ENCODE results near the gene VPS37D. TPM values are rescaled to one million over a fixed set of nuclear protein-coding genes. Genes with fewer than 3 reads are reported as not detected.
A peak's percentile ranks its signal among the peaks of the same experiment; 100 is the strongest.

Gene VPS37D
- total RNA-seq, 1 donor from 2014 or later, result 15.4 TPM

DNA sequence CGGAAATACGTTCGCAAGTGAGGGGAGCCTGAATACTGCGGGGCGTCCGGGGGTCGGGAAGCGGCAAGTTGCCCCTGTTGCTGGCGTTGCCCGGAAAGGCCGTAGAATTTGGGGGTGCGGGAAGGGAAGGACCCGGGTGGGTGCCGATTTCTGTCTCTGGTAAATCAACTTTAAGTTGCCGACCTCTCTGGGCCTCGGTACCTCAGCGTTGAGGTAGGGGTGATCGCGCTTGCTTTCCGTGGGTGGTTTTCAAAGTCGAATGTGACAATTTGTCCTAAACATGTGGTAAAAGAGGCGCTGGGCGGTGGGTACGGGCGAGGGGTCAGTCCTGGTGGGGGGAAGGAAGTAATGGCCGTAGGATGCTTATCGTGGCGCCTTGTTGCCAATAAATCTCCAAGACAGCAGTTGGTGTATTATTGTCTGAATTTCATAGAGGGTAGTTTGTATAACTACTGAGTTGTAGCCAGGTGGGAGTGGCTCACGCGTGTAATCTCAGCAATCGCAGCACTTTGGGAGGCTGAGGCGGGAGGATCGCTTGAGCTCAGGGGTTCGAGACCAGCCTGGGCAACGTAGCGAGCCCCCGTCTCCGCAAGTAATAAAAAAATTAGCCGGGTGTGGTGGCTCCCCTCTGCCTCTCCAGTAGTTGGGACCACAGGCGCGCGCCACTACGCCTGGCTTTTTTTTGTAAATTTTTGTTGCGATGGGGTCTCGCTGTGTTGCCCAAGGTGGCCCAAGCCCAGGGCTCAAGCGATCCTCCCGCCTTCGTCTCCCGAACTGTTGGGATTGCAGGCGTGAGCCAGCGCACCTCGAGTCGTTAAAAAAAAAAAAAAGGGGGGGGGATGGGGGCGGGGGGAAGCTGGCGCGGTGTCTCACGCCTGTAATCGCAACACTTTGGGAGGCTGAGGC lies 16.4 kb downstream of the VPS37D start:
- Mint-ChIP-seq H3K4me1 (peaks cover 27% of the 10 kb centered on the region), H3K9me3 (no peaks in the 10 kb centered on the region), H3K4me3 (peak overlapping the region; percentile 90), H3K36me3 (peaks cover 21% of the 10 kb centered on the region), H3K27me3 (ENCODE audit: low read depth) (no peaks in the 10 kb centered on the region), H3K27ac (peak overlapping the region; percentile 97)
- DNase-seq (ENCODE audit: low spot score in 2 of 2, unreplicated experiment in 2 of 2), result no peak
- TF ChIP-seq, protein P1, sequence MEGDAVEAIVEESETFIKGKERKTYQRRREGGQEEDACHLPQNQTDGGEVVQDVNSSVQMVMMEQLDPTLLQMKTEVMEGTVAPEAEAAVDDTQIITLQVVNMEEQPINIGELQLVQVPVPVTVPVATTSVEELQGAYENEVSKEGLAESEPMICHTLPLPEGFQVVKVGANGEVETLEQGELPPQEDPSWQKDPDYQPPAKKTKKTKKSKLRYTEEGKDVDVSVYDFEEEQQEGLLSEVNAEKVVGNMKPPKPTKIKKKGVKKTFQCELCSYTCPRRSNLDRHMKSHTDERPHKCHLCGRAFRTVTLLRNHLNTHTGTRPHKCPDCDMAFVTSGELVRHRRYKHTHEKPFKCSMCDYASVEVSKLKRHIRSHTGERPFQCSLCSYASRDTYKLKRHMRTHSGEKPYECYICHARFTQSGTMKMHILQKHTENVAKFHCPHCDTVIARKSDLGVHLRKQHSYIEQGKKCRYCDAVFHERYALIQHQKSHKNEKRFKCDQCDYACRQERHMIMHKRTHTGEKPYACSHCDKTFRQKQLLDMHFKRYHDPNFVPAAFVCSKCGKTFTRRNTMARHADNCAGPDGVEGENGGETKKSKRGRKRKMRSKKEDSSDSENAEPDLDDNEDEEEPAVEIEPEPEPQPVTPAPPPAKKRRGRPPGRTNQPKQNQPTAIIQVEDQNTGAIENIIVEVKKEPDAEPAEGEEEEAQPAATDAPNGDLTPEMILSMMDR (IDR thresholded peaks at IDR 0.05; ENCODE audit: unreplicated experiment), result no peak

DNA sequence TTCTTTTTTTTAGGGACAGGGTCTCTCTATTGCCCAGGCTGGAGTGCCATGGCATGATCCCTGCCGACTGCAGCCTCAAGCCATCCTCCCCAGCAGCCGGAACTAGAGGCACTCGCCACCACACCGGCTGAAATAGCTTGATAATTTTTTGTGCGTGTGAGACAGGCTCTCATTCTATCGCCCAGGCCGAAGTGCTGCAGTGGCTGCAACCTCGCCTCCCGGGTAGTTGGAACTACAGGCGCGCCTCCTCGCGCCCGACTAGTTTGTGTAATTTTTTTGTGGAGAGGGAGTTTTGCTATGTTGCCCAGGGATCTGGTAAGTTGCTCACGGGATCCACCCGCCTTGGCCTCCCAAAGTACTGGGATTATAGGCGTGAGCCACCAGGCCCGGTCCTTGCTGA lies 17.7 kb downstream of the VPS37D start:
- DNase-seq (ENCODE audit: low spot score in 2 of 2, unreplicated experiment in 2 of 2), result no peak
- Mint-ChIP-seq H3K4me3 (peak overlapping the region; percentile 90), H3K9me3 (no peaks in the 10 kb centered on the region), H3K36me3 (peaks cover 27% of the 10 kb centered on the region), H3K4me1 (peaks cover 25% of the 10 kb centered on the region), H3K27ac (no peak overlapping the region), H3K27me3 (ENCODE audit: low read depth) (no peaks in the 10 kb centered on the region)
- TF ChIP-seq, protein P1 (IDR thresholded peaks at IDR 0.05; ENCODE audit: unreplicated experiment), result no peak

DNA sequence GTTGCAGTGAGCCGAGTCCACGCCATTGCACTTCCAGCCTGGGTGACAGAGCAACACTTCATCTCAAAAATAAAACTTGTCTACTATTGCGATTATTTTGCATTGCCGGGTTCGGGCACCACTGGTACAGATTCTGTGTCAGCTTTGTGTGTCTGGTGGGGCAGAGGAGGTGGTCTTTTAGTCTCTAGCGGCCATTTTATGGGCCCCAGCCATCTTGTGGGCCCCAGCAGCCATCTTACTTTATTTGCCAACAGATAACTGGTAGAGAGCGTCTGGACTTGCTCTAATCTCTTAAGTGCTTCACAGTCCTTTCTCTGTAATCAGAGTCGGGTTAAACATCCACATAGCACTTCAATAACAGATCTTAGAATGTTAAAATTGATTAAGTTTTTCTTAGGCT lies 20.7 kb downstream of the VPS37D start:
- Mint-ChIP-seq H3K9me3 (no peaks in the 10 kb centered on the region), H3K4me1 (peaks cover 7% of the 10 kb centered on the region), H3K27ac (no peak overlapping the region), H3K36me3 (peaks cover 40% of the 10 kb centered on the region), H3K4me3 (no peak overlapping the region), H3K27me3 (ENCODE audit: low read depth) (no peaks in the 10 kb centered on the region)
- TF ChIP-seq, protein P1 (IDR thresholded peaks at IDR 0.05; ENCODE audit: unreplicated experiment), result no peak
- DNase-seq (ENCODE audit: low spot score in 2 of 2, unreplicated experiment in 2 of 2), result no peak

DNA sequence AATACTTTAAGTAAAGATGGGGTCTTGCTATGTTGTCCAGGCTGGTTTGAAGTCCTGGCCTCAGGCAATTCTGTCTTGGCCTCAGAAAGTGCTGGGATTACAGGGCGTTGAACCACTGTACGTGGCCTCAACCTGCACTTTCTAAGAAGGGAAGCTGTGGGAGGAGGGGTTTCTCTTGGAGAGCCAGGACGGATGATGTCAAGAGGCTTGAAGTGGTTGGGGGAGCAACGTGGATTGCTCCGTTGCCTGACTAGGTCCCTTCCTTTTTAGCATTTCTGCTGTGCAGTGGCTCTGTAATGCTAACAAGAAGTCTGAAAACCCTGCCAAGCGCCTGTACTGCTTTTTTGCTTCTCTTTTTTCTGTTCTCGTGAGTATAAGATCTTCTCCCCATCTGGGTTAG lies 23.0 kb downstream of the VPS37D start:
- no peaks in the 10 kb centered on the region for H3K4me1 Mint-ChIP-seq
- no peak overlapping the region for H3K4me3 Mint-ChIP-seq
- peaks cover 50% of the 10 kb centered on the region for H3K36me3 Mint-ChIP-seq
- no peaks in the 10 kb centered on the region for H3K9me3 Mint-ChIP-seq
- no peaks in the 10 kb centered on the region for H3K27me3 Mint-ChIP-seq (ENCODE audit: low read depth)
- no peak for DNase-seq (ENCODE audit: low spot score in 2 of 2, unreplicated experiment in 2 of 2)
- TF ChIP-seq, protein P1 (IDR thresholded peaks at IDR 0.05; ENCODE audit: unreplicated experiment), result no peak
- H3K27ac Mint-ChIP-seq, result no peak overlapping the region

DNA sequence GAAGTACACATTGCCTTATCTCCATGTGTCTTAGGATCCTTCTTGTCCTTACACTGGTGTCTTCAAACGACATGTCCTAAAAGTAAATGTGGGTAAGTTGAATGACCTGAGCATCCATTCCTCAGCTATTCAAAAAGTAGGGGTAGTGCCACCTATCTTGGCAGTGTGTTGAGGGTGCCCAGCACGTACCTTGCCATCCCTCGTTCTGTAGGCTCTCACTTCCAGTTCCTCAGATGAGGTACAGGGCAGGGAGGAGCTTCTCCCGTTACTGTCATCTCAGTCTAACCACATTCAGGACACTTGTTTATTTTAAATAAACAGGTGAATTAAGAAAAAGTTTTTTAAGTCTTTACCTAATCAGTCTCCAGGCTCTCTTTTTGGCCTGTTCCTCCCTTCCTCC lies 28.7 kb downstream of the VPS37D start:
- Mint-ChIP-seq H3K36me3 (peaks cover 39% of the 10 kb centered on the region), H3K4me1 (no peaks in the 10 kb centered on the region), H3K4me3 (no peak overlapping the region), H3K27ac (no peak overlapping the region), H3K27me3 (ENCODE audit: low read depth) (no peaks in the 10 kb centered on the region), H3K9me3 (no peaks in the 10 kb centered on the region)
- TF ChIP-seq, protein P1 (IDR thresholded peaks at IDR 0.05; ENCODE audit: unreplicated experiment), result no peak
- no peak for DNase-seq (ENCODE audit: low spot score in 2 of 2, unreplicated experiment in 2 of 2)
